SU-DHL-6 (cell line): ENCODE results near the gene BCAS3.

Experiments
- H2AFZ ChIP-seq: fragments of 200-600 bp; sonication (generic); 2 replicates; pipeline ENCODE4 v1.6.1; 2014; ENCODE audit warnings: low read depth, mild to moderate bottlenecking, moderate library complexity, mixed read lengths, antibody characterized with exemption, low read length; ENCODE audit not compliant: severe bottlenecking
- H3F3A ChIP-seq: fragments of 200-600 bp; shearing (Covaris generic); 2 replicates; pipeline ENCODE4 v1.6.0; 2016; ENCODE audit warnings: antibody characterized with exemption, mild to moderate bottlenecking; ENCODE audit not compliant: insufficient read depth
- H3K27ac ChIP-seq: fragments of 200-600 bp; sonication (generic); 2 replicates; pipeline ENCODE4 v1.5.1; 2016; ENCODE audit warnings: low read depth, mild to moderate bottlenecking, low read length, moderate library complexity, mixed read lengths
- H3K27me3 ChIP-seq: fragments of 200-600 bp; sonication (generic), shearing (Covaris generic); 2 replicates; pipeline ENCODE4 v1.6.0; 2014; ENCODE audit warnings: mild to moderate bottlenecking, low read length
- H3K36me3 ChIP-seq: fragments of 200-600 bp; sonication (generic); 2 replicates; pipeline ENCODE4 v1.6.1; 2014; ENCODE audit warnings: mild to moderate bottlenecking, low read length, mixed read lengths
- H3K4me2 ChIP-seq: fragments of 300-600, 200-600 bp; shearing (Covaris generic), sonication (generic); 2 replicates; pipeline ENCODE4 v1.6.0; 2014; ENCODE audit warnings: low read length, low read depth, mild to moderate bottlenecking; ENCODE audit not compliant: poor library complexity, severe bottlenecking
- H3K4me3 ChIP-seq: fragments of 200-600 bp; sonication (generic); 2 replicates; pipeline ENCODE4 v1.5.1; 2014; ENCODE audit warnings: antibody characterized with exemption, low read length, mild to moderate bottlenecking, mixed read lengths; ENCODE audit not compliant: insufficient read depth, poor library complexity, severe bottlenecking
- H3K79me2 ChIP-seq: fragments of 200-600 bp; sonication (generic); 2 replicates; pipeline ENCODE4 v1.6.1; 2014; ENCODE audit warnings: mild to moderate bottlenecking, low read length, moderate library complexity; ENCODE audit not compliant: insufficient read depth
- H3K9ac ChIP-seq: fragments of 200-600 bp; sonication (generic); 2 replicates; pipeline ENCODE4 v1.7.0; 2014; ENCODE audit warnings: mild to moderate bottlenecking, low read length
- H3K9me2 ChIP-seq: fragments of 200-600 bp; sonication (generic); replicated peaks from 2 replicates; pipeline ENCODE4 v1.6.1; 2014; ENCODE audit warnings: low read length; ENCODE audit not compliant: insufficient read depth
- H3K9me3 ChIP-seq: fragments of 200-600 bp; sonication (generic); 2 replicates; pipeline ENCODE4 v1.6.1; 2014; ENCODE audit warnings: low read length, mixed read lengths; ENCODE audit not compliant: insufficient read depth
- H4K20me1 ChIP-seq: fragments of 200-600 bp; sonication (generic); 2 replicates; pipeline ENCODE4 v1.6.1; 2014; ENCODE audit warnings: low read depth, mild to moderate bottlenecking, antibody characterized with exemption, low read length, moderate library complexity, mixed read lengths
- EZH2phosphoT487 ChIP-seq: fragments of 200-600 bp; sonication (generic), shearing (Covaris generic); conservative IDR thresholded peaks from 2 replicates; pipeline ENCODE4 v1.6.1; 2018; ENCODE audit warnings: mild to moderate bottlenecking, antibody characterized with exemption, low read length, moderate library complexity, mixed read lengths
- TF ChIP-seq, protein P1 (sequence below): fragments of 200-600 bp; sonication (generic); IDR thresholded peaks from one replicate; pipeline ENCODE4 v1.5.1; 2017; ENCODE audit warnings: antibody characterized with exemption, mild to moderate bottlenecking, low read length, moderate library complexity; ENCODE audit not compliant: insufficient read depth, poor library complexity, severe bottlenecking

Gene BCAS3

GRCh38 chr17:61233991-61234750, 556.5 kb downstream of the BCAS3 start:
- no peak overlapping the region for H3K4me3 ChIP-seq
- H2AFZ ChIP-seq = no peak overlapping the region
- TF ChIP-seq EZH2phosphoT487 = no peak
- TF ChIP-seq, protein P1, sequence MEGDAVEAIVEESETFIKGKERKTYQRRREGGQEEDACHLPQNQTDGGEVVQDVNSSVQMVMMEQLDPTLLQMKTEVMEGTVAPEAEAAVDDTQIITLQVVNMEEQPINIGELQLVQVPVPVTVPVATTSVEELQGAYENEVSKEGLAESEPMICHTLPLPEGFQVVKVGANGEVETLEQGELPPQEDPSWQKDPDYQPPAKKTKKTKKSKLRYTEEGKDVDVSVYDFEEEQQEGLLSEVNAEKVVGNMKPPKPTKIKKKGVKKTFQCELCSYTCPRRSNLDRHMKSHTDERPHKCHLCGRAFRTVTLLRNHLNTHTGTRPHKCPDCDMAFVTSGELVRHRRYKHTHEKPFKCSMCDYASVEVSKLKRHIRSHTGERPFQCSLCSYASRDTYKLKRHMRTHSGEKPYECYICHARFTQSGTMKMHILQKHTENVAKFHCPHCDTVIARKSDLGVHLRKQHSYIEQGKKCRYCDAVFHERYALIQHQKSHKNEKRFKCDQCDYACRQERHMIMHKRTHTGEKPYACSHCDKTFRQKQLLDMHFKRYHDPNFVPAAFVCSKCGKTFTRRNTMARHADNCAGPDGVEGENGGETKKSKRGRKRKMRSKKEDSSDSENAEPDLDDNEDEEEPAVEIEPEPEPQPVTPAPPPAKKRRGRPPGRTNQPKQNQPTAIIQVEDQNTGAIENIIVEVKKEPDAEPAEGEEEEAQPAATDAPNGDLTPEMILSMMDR = no peak
- no peak overlapping the region for H3K27ac ChIP-seq
- no peaks in the 10 kb centered on the region for H4K20me1 ChIP-seq
- H3K79me2 ChIP-seq = no peaks in the 10 kb centered on the region
- no peaks in the 10 kb centered on the region for H3K36me3 ChIP-seq
- H3K27me3 ChIP-seq = no peaks in the 10 kb centered on the region
- H3F3A ChIP-seq = no peaks in the 10 kb centered on the region
- H3K4me2 ChIP-seq = no peak overlapping the region
- H3K9me3 ChIP-seq = no peaks in the 10 kb centered on the region
- no peaks in the 10 kb centered on the region for H3K9me2 ChIP-seq
- no peak overlapping the region for H3K9ac ChIP-seq

GRCh38 chr17:61235001-61235826, 557.6 kb downstream of the BCAS3 start:
- H2AFZ ChIP-seq = no peak overlapping the region
- no peaks in the 10 kb centered on the region for H3K79me2 ChIP-seq

DNA sequence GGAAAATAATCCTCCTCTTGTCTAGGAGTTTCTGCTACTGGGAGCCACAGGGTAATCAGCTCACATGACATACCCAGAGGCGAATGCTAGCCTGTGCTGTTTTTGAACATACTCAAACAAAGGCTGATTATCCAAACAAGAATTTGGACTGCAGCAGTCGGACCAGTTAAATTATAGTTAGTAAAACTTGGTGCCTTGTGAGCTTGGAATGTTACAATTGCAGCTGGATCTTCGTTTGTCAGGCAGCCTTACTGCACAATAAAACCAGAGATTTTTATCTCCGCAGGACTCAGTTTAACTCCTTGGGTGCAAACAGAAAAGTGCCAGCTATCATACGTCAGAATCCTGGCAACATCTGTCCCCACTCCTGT, 558.2 kb downstream of the BCAS3 start:
- TF ChIP-seq, protein P1 = no peak
- no peak for TF ChIP-seq EZH2phosphoT487
- Histone ChIP-seq H3K79me2 (no peaks in the 10 kb centered on the region), H3K27ac (no peak overlapping the region), H3K4me3 (no peak overlapping the region), H4K20me1 (no peaks in the 10 kb centered on the region), H3F3A (no peaks in the 10 kb centered on the region), H3K27me3 (no peaks in the 10 kb centered on the region), H3K9ac (no peak overlapping the region), H2AFZ (no peak overlapping the region), H3K4me2 (no peak overlapping the region), H3K36me3 (no peaks in the 10 kb centered on the region), H3K9me2 (no peaks in the 10 kb centered on the region), H3K9me3 (no peaks in the 10 kb centered on the region)

More at GRCh38 chr17:61235001-61235826, 557.6 kb downstream of the BCAS3 start:
- Histone ChIP-seq H3K4me2 (no peak overlapping the region), H3K36me3 (no peaks in the 10 kb centered on the region), H3K9me2 (no peaks in the 10 kb centered on the region), H3F3A (no peaks in the 10 kb centered on the region), H3K9me3 (no peaks in the 10 kb centered on the region), H4K20me1 (no peaks in the 10 kb centered on the region), H3K27ac (no peak overlapping the region), H3K27me3 (no peaks in the 10 kb centered on the region), H3K4me3 (no peak overlapping the region), H3K9ac (no peak overlapping the region)
- TF ChIP-seq, protein P1 = no peak
- no peak for TF ChIP-seq EZH2phosphoT487
